Left renal pelvis (tissue), 4 donors: ENCODE data around the gene OIT3. TPM values are rescaled to one million over a fixed set of nuclear protein-coding genes. Genes with fewer than 3 reads are reported as not detected.
A peak's percentile ranks its signal among the peaks of the same experiment; 100 is the strongest.

Experiments used
- DNase-seq, 4 donors: peaks; one replicate each; pipeline ENCODE4 v3.0.0-alpha.2; 2013; ENCODE audit warnings: low read depth in 4 of 4, low spot score in 3 of 4
- polyA plus RNA-seq, 4 donors: library from polyadenylated mRNA; unstranded; fragments of 120-200 nt; gene quantifications; one replicate each; pipeline ENCODE4 v1.2.1, GENCODE V29; 2013; ENCODE audit not compliant: insufficient read length in 4 of 4

Gene OIT3
- polyA plus RNA-seq, 4 donors: 2.0 to 3.8 (median 3.0) TPM

DNA sequence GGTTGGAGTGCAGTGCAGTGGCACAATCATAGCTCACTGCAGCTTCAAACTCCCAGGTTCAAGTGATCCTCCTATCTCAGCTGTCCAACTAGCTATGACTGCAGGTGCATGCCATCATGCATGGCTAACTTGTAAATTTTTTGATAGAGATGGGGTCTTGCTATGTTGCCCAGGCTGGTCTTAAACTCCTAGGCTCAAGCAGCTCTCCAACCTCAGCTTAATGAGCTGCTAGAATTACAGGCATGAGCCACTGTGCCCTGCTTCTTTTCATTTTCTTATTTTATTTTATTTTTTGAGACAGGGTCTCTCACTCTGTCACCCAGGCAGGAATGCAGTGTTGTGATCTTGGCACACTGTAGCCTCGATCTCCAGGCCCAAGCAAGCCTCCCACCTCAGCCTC, 53.4 kb downstream of the OIT3 start:
- DNase-seq: no peak

DNA sequence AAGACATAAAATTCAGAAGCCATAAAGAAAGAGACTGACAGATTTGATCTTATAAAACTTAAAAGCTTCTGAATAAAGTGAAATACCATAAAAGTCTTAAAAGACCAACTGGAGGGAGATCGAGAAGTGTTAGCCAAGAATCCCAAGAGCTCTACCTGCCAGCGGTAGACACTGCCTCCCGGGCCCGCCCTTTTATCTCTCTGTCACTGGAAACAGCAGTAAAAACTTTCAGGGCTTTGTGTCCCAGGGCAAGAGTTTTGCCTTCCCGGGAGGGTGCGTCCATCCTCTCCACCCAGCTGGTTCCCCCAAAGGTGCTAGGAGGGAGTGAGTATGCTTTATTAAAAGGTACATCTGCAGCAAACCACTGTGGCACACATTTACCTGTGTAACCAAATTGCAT, 55.2 kb downstream of the OIT3 start:
- no peak for DNase-seq

DNA sequence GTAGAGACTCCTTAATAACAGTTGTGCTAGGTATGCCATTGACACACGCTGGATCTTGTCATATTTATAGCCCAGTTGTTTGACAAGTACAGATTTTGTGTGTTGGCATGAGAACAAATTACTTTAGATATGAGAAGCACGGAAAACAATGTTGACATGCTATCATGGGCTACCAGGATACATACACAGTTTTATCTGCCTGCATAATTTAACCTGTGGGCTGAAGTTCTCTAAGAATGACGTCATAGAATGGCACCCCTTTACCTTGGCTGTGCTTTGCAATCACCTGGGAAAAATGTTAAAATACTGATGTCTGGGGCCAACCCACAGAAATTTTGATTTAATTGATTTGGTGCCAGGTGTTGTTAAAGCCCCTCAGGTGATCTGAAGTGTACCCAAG, 58.2 kb downstream of the OIT3 start:
- DNase-seq: no peak

DNA sequence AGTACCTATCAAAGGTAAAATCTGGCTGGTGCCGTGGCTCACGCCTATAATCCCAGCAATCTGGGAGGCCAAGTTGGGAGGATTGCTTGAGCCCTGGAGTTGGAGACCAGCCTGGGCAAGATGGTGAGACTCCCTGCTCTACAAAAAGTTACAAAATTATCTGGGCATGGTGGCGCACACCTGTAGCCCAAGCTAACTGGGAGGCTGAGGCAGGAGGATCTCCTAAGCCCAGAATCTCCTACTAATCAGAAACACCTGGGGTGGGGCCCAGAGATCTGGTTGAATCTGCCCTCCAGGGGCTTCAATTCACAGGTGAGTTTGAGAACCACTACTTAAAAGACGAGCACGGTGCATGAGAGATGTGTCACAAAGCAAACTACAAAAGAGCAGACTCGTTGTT, 58.6 kb downstream of the OIT3 start:
- DNase-seq: no peak

DNA sequence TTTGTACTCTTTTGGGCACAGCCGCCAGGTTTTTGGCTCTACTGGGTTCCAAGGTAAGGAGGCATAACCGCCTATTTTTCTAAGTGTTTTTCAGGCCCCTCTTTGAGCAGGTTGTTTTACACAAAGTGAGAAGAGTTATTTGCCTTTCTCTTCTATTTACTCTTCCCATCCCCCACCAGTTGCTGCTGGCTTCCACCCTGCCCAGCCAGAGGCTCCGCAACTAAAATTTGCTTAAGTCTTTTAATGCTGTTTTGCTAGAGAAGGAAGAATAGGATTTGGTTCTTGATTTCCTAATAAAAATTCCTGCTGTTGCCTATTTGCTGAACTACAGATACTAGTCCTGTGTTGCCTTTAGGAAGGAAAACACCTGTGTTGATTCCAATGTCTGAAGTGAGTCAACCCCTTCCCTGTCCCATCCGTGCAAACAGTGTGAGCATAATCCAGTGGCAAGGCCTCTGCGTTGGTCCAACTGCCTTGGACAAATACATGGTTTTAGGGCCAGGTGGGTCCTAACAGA, 59.2 kb downstream of the OIT3 start:
- no peak for DNase-seq

DNA sequence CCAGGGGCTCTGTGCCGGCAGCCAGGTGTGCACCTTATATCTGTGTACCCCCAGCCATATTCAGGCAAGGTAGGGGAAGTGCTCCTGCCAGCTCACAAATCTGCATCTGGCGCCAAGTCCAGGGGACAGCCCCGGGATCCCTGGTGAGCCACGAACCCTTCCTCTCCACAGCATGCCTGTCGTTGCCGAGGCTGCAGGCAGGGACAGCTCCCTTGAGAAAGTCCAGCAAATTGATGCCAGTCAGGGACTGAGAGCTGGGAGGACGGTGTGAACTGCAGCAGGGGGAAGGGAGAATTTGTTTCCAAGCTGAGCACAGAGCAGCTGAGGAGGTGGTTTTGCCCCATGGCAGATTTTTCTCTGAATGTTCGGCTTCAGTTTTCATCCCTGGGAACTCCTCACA, 60.1 kb downstream of the OIT3 start:
- no peak for DNase-seq

DNA sequence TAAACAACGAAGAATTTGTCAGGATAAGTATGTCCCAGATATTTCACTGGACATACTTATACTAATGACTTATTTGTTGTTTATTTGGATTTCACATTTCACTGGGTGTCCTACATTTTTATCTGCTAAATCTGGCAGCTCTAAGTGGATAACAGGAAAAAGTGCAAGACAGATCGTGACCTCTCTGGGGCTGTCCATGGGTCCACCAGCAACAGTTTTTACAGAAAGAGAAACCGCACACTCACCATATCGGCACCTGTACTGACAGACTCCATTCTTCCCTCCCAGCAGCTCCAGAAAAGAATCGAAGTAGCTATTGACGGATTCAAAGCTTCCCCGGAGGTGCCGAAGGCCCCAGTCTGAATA, 60.7 kb downstream of the OIT3 start:
- DNase-seq: no peak

DNA sequence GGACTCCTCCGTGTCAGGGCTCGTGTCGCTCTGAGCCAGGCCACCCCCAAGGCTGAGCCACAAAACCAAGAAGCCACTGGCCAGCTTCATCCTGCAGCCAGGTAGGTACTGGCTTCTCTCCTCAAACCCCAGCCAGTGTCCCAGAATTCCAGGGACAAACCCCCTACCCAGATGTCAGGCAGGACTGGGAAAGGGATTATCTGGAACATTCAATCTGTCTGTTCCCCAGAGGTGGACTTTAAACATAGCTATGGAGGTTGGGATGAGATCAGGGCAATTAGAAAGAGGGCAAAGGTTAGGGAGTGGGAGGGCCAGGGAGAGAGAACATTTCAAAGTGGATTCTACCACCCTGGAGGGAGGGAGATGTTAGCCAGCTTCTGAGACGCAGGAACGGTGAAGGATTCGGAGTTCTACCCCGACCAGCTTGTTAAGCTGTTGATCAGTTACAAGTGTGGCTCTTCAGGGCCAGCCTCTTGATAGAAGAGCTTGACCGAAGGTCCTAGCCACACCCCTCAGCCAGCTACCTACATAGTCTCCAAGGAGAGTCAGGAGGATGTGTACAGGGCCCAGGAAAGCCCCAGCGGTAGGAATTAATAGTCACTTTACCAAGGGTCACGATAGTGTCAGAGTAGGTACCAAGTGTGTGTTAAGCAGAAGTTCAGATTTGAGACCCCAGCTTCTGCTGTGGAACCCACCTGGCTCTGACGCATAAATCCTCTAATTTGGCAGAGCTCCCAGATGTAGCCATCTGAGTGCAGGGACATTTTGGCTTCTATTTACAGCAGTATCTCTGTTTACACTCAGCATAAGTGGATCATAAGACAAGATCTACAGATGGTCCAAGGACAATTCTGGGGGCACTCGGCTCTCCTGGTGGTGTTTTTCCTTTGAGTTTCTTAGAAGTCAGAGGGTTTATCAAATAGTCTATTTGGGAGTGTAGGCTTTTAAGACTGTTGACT, 61.3 kb downstream of the OIT3 start, which contains the start of gene PLA2G12B:
PLA2G12B (minus strand) TSS at position 211 of the 959 bp plus-strand sequence; CDS start at position 90, 121 bp downstream.
- DNase-seq: peak in 1 of 4 donors; percentile 6

DNA sequence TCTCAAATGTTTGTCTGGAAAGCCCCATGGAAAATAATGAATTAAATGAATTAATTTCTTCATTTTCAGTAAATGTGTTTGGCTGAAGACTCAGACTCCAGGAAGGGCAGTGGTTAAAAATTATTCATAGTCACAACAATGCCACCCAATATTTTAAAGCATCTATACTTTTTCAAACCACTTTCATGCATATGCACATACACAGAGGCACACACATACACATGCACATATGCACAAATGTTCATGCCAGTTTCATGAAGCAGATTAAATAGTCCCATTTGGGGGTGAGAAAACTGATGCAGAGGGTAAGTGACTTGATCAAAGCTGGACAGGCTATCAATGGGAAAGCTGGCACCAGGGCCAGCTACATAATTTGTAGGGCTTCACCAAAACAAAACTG, 62.5 kb downstream of the OIT3 start:
- DNase-seq: no peak

DNA sequence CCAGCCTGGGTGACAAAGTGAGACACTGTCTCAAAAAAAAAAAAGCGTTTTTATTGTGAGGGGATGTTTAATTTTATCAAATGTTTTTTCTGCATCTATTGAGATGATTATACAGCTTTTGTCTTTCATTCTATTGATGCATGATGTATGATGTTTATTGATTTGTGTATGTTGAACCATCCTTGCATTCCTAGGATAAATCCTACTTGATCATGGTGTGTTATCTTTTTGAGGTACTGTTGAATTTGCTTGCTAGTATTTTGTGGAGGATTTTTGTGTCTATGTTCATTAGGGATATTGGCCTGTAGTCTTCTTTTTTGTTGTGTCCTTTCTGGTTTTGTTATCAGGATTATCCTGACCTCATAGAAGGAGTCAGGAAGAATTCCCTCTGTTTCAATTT, 83.3 kb downstream of the OIT3 start:
- DNase-seq: no peak

DNA sequence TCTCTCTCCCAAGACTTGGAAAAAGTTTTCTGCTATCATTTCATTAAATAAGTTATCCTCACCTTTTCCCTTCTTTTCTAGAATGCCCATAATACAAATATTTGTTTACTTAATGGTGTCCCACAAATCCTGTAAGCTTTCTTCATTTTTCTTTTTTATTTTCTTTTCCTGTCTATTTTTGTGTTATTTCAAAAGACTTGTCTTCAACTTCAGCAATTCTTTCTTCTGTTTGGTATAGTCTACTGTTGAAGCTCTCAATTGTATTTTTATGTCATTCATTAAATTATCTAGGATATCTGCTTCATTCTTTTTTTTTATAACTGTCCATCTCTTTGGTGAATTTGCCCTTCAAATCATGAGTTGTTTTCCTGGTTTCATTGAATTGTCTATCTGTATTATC, 86.2 kb downstream of the OIT3 start:
- DNase-seq: no peak

DNA sequence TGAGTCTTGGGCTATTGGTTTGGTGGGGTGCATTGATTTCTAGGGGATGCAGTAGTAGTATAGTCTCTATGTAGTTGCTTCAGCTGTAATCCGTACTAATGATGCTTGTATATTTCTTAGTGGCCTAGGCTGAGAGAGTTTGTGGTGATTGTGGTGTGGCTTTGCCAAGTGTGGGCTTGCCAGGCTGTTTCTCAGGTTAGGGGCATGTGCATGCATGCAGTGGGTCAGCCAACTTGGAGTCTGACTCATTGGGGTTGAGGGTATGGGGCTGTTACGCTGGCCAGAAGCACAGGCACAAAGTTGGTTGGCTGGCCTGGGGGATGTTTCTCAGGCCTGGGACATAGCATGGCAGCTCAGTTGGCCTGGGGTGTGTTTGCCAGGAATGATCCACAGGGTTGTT, 86.8 kb downstream of the OIT3 start:
- DNase-seq: no peak

DNA sequence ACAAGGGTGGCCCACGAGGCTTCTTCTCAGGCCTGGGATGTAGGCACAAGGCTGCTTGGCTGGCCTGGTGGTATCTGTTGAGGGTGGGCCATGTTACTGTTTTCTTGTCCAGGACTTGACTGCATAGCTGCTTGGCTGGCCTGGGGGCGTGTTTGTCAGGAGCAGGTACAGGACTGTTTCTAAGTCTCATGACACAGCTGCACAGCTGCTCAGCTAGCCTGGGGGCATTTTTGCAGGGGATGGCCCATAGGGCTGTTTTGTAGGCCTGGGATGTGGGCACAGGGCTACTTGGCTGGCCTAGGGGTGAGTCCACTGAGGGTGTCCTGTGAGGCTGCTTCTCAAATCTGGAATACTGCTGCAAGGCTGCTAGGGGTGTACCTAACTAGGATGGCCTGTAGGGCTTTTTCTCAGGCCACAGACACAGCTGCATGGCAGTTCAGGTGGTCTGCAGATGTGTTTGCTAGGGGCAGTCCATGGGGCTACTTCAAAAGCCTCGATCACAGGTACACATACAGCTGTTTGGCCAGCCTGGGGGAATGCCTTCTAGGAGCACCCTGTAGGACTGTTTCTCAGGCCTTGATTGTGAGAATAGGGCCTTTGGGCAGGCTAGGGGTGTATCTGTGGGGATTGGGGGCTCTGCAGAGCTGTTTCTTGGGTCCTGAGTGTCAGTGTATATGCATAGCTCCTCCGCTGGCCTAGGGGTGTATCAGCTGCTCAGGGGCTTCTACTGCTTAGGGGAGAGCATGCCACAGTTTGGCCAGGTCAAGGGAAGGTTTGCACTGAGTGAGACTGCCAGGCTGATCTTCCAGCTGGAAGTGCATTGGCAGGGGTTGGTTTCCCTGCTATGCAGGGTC, 87.7 kb downstream of the OIT3 start:
- DNase-seq: no peak

DNA sequence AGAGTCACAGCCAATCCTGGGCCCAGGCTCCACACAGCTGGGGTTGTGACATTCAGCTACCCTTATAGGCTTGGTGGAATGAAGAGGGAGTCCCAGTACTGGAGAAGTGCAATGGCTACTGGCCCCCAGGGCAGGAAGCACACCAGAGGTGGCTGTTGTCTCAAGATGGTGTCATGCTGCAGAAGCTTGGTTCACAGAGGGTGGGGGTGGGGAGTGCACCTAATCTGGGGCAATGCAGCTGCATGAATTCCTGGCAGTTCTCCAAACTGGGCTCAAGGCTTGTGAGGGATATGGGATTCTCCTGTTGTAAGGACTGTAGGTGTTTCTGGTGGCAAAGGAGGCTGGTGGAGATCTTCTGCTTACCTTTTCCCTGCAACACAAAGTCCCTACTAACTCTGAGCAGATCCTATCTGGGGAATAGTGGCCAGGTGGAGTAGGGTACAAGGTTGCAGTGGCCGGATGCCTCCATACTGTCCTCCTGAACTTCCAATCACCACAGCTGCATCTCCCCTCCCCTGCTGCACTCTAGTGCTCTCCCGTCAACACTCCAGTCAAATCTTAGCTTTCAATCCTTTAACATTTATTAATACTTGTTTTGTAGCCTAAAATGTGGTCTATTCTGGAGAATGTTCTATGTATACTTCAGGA, 88.5 kb downstream of the OIT3 start:
- no peak for DNase-seq

Other genes starting within 250 kb of the OIT3 start
- gene MCU, start 201.6 kb upstream of the OIT3 start, polyA plus RNA-seq: 10 to 100 TPM; 38.0 to 61.1 (median 45.4) TPM
- 1 to 10 TPM in 3 of 4 donors, under 1 TPM in 1; 0.46 to 8.2 (median 5.3) TPM for gene PLA2G12B, start 61.1 kb downstream of the OIT3 start, polyA plus RNA-seq
- gene P4HA1, start 203.1 kb downstream of the OIT3 start, polyA plus RNA-seq: 100 to 1,000 TPM in 1 of 4 donors, 10 to 100 TPM in 3; 74.6 to 114 (median 88.6) TPM
- 1 to 10 TPM; 2.9 to 9.4 (median 5.9) TPM for gene NUDT13, start 216.7 kb downstream of the OIT3 start, polyA plus RNA-seq